Measurements from ENCODE around the gene TMEM232.

The TMEM232 gene

DNA sequence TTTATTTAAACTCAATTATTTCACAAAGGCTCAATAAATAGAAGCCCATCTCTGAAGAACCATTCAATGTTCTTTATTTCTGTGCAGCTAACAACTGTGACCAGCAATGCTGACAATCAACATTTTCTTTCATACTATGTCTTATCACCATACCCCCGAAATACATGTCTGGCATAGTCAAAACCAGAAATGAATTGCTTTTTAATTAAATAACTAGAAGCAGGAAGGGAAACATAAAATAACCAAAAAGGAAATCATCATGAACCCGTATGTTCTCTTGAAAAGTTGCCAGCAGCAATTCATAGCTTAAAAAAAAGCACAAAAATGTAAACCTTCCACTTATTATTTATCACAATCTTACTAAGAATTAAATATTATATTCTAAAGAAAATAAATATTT is 212.4 kb downstream of the TMEM232 start:
- no peak for DNase-seq (ENCODE audit: low spot score)

DNA sequence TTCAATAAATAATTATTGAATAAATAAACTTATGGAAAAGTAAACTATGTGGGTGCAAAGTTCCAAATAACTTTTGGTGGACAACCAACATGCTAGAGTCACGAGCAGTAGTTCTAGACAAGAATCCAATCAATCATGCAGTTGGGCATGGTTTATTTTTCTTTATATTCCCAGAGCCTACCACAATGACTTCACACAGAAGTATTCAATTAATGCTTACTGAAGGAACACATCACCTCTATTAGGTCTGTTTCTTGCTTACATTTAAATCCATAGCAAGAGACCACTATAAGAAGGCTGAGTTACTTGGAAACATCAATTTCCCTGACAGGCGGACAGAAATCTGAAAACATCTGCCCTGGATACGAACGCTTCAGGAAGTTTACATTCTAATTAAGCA is 214.2 kb downstream of the TMEM232 start:
- no peak for DNase-seq (ENCODE audit: low spot score)

DNA sequence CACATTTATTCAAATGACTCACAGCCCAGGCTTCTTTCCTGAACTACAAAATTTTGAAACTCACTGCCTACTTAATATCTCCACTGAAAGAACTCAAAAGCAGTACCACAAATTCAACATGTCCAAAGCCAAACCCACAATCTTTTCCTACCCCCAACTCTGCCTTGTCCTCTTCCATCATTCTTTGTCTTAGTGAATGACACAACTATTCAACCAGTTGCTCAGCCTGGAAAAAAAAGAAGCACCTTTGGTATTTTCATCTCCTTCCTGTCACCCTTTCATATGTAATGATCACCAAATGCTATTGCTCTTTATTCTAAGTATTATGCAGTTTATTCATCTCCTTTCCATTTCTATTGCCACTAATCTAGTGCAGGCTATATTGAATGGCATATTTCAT is 216.3 kb downstream of the TMEM232 start:
- no peak for DNase-seq (ENCODE audit: low spot score)

DNA sequence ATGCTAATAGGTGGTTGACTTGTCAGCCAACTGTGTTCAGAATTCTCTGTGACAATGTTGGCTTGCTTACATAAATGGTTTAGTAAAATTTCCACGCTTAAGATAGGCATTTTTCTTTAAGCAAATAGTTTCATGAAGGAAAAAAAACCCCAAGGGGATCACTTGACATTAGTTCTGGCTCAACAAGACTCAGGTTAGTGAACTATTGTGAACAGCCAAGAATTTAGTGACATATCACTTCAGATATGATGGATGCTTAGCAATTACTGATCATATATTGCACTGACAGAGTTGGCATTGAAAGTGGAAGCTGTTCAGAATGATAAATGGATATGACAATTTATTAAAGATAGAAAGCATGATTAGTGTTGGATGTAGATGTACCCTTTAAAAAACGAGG is 218.5 kb downstream of the TMEM232 start:
- DNase-seq (ENCODE audit: low spot score), result no peak

DNA sequence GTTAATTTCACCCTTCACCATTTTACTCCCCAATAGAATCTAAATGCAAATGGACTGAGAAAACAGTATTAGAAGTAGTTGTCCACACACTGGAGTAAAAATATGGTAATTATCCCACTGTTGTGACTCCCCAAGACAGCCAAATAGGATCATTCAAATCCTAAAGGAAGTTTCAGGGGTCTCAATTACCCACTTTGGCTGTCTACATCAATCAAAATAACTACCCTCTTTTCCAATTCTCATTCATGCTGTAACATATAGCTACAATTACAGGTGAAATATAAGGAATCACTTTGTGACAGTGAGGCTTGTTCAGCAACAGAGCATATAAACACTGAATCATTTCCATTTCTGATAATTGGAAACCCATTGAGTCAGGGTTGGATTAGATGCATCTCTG is 220.1 kb downstream of the TMEM232 start:
- DNase-seq (ENCODE audit: low spot score), result no peak

DNA sequence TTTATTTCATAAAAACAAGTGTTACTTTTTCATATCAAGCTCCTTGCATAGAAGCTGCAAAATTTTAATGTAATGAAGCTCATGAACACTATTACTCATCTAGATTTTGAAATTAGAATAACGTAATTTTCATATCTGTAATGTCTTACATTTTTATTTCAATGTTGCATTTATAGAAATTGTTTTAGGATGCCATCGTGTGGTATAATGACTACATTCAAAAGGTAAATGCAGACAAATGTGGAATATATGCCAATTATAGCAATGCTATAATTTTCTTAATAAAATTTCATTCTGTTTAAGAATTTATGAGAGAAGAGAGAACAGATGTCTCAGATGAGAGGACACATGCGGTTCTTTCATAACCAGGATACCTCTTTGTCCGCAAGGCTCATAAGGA is 230.2 kb downstream of the TMEM232 start:
- DNase-seq (ENCODE audit: low spot score), result no peak

DNA sequence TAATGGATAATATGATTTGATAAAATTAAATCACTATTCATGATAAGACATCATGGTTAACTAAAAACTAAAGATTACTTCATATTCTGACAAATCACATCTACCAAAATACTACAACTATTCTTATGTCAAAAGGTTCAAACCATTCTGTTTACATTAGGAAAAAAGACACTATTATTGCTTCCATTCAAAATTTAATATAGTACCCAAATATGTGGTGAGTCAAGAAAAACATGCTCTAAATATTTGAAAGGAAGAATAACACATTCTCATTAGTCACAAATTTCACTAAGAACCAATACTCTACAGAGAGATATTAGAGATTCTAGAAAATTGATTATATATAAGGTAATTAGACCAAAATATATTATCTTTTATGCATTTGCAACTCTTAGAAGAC is 234.0 kb downstream of the TMEM232 start:
- no peak for DNase-seq (ENCODE audit: low spot score)

DNA sequence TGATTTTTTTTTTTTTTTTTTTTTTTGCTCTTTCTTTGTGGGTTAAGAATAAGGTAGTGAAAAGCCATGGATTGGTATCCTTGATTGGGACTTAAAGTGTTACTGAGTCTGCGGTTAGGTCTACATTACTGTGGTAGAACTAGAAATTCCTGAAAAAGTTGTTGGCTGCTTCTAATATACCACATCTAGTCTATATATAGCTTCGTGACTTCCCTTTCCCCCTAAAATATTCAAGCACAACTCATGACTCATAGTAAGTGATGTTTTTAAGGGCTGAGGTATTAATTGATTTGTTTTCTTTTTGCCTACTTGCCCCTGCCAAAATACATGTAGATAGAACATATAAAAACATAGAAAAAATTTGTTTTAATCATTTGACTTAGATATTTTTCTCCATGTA is 247.6 kb downstream of the TMEM232 start:
- DNase-seq (ENCODE audit: low spot score), result no peak

DNA sequence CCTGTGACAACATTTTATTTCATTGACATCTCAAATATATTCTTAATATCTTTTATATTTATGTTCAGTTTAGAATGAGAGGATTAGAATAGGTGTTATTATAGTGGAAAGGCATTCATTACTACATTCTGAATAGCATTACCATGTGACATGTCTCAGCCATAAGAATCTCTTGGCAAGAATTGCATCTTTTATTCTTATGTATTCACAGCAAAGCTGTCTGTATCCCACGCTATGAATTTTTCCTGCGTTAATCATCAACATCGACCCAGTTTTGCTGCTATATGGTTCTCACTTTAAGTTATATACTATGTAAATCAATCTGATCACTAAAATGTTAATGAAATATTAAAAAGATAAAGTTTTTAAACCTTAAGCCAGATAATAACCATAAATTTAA is 248.6 kb downstream of the TMEM232 start:
- DNase-seq (ENCODE audit: low spot score), result no peak

DNA sequence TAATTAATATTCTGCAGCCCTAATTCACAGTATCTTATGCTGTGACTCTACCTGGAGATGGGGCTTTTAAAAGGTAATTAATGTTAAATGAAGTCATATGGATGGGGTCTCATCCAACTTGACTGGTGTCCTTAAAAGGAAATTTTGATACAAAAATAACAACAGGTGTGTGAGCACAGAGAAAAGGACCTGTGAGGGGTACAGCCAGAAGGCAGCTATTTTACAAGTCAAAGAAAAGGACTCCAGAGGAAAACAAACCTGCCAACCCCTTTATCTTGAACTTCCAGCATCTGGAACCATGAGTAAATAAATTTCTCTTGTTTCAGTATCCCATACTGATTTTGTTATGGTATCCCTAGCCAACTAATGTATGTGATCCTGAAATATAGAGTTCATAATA is 250.3 kb downstream of the TMEM232 start:
- no peak for DNase-seq (ENCODE audit: low spot score)

DNA sequence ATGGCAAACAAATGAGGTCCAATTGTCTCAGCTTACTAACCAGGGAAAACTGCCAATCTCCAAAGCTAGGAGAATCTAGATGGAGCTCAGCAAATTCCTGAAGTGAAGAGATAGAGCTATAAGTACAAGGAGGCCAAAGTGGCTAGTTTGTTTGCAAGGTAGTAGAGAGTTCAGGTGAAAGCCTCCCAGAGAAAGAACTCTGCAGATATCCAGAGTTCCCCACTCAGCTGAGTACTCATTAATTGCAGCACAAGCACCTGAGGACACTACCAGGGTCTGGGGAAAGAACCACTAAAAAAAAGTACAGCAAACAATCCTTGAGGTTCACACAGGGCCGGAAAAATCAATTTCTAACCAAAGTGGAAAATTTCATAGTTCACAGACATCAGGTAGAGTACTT is 250.9 kb downstream of the TMEM232 start:
- no peak for DNase-seq (ENCODE audit: low spot score)

DNA sequence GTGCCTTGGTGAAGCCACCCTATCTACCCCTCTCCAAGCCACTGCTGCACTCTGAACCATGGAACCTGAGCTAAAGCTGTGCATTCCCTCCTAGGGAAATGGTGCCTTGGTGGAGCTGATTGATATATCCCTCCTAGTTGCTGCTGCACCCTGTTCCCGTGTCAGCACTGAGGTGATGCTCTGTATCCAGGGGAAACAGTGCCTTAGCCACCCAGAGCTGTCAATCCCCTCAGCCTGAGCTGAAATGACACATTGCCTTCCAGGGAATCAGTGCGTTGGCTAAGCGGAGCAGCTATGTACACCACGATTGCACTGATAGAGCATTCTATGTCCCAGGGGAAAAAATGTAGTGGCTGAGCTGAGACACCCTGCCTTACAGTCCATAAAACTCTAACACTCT is 257.0 kb downstream of the TMEM232 start:
- DNase-seq (ENCODE audit: low spot score), result no peak

DNA sequence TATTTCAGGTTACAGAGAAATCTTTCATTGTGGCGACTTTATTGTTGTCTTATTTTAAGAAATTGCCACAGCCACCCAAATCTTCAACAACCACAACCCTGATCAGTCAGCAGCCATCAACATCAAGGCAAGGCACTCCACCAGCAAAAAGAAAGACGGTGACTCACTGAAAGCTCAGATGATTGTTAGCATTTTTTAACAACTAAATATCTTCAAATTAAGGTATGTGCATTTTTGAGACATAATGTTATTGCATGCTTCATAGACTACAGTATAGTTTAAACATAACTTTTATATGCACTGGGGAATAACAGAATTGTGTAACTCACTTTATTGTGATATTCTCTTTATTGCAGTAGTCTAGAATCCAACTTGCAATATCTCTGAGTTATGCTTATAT is 263.4 kb downstream of the TMEM232 start:
- no peak for DNase-seq (ENCODE audit: low spot score)

DNA sequence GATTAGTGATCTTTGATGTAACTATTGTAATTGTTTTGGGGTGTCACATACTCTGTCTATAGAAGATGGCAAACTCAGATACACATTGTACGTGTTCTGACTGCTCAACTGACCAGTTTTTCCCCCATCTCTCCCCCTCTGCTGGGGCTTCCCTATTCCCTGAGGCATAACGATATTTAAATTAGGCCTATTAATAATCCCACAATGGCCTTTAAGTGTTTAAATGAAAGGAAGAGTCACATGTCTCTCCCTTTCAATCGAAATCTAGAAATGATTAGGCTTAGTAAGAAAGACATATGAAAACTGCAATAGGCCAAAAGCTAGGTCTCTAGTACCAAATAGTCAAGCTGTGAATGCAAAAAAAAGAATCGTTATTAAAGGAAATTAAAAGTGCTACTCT is 265.6 kb downstream of the TMEM232 start:
- no peak for DNase-seq (ENCODE audit: low spot score)

DNA sequence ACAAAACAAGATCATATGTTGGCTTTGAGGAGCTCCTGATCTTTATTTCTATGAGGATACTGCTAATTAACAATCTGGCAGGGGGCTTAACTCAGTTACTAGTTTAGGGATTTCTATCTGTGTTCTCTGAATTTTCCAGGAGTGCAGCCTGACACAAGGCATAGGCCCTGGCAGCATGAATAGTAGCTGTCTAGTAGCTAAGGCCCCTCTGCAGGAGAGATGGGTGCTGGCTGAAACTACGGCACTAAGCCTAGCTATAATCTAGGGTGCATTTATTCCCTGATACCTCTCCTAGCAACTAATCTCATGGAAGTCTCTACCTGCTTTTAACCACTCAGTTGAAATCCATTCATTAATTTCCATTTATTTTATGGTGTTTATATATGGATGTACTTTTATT is 268.2 kb downstream of the TMEM232 start:
- DNase-seq (ENCODE audit: low spot score), result no peak

DNA sequence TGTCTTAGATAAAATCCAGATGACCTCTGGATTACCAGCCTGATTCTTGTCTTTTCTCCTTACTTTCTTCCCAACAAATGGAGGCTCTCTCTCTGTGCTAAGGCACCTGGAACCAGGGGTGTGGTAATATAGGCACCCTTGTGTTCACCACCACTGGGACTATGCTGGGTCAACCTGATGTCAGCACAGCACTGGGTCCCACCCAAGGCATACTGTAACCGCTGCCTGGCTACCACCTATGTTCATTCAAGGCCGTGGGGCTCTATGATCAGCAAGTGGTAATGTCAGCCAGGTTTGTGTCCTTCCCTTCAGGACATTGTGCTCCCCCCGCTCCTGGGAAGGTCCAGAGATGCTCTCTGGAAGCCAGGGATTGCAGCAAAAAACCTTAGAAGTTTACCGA is 283.6 kb downstream of the TMEM232 start:
- DNase-seq (ENCODE audit: low spot score), result no peak

DNA sequence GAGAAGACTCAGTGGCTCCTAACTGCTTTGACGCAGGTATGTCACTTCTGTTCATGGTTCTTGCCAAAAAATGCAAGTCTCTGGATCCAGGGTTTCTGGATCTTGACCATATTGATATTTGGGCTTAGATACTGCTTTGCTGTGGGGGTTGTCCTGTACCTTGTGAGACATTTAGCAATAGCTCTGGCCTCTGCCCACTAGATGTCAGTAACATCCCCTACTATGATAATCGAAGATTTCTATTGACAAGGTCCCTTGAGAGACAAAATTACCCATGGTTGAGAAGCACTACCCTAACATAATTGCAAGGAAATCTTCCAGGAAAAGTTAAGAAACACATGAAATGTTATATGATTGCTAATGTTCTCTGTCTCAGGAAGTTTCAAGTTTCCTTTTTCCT is 285.4 kb downstream of the TMEM232 start:
- no peak for DNase-seq (ENCODE audit: low spot score)

DNA sequence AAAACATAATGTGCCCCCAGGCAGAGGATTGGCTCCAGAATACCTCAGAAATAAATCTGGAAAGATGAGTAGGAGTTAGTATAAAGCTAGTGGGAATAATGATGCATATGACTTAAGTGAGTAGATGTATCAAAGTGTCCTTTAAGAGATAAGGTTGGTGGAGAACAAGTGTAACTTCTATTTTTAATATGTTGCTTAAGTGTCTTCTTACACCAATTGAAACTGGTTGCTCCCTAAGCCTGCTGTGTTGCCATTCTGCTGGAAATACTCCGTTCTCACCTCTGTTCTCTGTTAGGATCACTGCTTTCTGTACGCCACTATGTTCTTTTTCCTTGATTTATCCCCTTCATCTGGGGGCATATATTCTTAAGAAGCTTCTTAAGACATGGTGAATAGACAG is 286.4 kb downstream of the TMEM232 start:
- DNase-seq (ENCODE audit: low spot score), result no peak

DNA sequence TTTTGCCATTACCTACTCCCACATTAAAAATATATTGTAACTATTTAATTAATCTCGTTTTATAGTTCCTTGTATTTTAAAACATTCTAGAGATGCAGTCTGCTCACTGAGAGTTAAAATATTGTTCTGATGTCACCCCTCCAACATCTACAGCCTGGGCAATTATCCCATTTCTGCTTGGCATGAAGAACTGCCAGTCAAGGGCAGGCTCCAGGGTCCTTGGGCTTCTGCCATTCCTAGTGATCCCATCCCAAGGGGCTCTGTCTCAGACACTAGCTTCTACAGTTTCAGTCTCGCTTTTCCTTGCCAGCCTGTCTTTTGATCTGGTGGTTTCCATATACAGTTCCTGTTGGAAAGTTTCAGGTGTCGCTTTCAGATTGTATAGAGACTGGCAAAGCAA is 287.2 kb downstream of the TMEM232 start:
- DNase-seq (ENCODE audit: low spot score), result no peak

DNA sequence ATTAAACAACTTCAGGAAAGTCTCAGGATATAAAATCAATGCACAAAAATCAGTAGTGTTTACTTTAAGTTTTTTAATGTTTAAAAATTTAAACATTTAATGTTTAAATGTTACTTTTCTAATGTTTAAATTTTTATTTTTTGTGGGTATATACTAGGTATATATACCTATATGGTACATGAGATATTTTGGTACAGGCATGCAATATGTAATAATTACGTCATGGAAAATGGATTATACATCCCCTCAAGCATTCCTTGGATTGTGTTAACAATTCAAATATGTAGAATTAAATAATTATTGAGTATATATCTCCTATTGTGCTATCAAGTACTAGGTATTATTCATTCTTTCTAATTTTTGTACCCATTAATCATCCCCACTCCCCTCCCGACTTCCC is 291.3 kb downstream of the TMEM232 start:
- no peak for DNase-seq (ENCODE audit: low spot score)

DNA sequence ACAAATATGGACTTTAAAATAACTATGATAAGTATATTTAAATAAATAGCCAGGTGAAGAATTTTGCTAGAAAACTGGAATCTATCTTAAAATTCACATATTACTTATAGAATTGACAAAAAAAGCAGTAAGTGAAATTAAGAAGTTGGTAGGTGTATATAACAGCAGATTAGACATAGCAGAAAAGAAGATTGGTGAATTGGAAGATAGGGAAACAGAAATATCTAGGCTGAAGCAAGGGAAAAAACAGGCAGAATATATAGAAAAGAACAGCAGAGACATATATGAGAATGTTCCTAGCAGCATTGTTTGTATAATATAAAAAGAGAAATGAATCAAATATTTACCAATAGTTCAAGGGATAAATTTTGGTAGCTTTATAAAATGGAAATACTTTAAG is 294.9 kb downstream of the TMEM232 start:
- DNase-seq (ENCODE audit: low spot score), result no peak

DNA sequence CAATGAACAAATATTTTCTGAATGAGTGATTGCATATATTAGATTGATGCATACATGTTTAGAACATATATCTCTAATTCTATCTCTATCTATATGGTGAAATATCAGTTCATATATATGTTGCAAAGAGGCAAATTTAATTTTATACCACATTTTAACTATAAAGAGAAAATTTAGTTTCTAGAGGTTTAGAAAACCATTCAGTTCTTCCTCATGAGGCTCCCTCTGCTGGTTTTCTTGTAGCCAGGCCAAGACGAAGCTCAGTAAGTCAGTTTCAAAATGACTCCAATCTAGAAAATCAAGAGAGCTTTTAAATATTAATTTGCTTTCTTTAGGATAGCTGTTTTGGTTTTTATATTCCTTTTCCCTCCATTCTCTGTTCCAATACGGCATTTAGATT is 312.1 kb downstream of the TMEM232 start:
- peak; percentile 6 for DNase-seq (ENCODE audit: low spot score)

DNA sequence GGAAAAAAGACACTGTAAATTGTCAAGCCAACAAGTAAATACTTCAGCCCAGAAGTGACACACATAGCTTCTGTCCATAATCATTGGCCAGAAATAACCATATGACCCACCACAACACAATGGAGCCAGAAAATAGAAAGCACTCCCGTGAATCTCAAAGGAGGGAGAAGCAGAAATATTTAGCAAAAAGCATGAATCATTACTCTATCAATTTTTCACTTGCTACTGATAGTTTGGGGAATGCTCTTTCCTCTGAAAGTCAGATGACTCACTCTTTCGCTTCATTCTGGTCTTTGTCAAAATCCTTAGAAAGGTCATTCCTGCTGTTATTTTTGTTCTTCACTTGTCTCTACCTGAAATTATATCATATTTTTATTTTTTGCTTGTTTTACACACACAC is 312.6 kb downstream of the TMEM232 start:
- DNase-seq (ENCODE audit: low spot score), result no peak

DNA sequence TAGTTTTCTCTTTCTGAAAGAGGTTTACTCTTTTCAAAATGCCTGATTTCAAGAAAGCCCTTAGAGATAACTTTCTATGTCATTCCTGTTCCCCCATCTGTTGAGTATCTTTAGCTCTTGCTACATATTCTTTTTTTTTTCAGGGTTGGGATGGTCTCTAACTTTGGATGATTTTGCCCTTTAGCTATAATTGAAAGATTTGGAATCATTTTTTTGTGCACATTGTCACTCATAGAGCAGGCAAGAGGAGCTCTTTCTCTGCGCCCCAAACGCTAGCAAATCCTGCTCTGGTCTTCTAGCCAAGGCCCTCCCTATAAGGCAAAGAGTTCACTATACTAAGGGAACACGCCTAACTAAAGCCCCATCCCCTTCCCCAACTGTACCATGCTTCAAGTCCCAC is 316.9 kb downstream of the TMEM232 start:
- DNase-seq (ENCODE audit: low spot score), result no peak

DNA sequence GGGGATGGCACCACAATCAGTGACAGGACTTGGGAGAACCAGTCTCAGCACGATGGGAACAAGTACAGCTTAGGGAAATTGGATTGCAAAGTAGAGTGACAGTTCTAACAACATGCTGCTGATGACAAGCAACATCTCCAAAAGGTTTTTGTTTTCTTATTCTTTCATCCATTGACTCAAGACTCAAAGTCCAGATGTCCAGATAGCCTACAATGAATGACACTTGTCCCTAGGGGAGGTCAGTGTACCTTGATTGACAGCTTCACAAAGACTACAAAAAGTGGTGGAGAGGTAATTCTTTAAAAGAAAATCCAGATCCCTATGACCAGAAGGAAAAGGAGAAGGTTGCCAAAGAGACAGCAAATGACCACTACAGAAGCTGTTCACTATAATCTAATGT is 323.9 kb downstream of the TMEM232 start:
- no peak for DNase-seq (ENCODE audit: low spot score)

Data from CD4-positive, alpha-beta T cell treated with Interleukin-6 at 100 ng/mL for 8 hours (primary cell).